ENCODE results near the gene MOSMO.
A peak's percentile ranks its signal among the peaks of the same experiment; 100 is the strongest.
"Not testable (repeated sequence)": the region's sequence is repeated elsewhere in the genome, so short reads cannot be mapped to it uniquely, and the experiment has no call there.

MOSMO gene

DNA sequence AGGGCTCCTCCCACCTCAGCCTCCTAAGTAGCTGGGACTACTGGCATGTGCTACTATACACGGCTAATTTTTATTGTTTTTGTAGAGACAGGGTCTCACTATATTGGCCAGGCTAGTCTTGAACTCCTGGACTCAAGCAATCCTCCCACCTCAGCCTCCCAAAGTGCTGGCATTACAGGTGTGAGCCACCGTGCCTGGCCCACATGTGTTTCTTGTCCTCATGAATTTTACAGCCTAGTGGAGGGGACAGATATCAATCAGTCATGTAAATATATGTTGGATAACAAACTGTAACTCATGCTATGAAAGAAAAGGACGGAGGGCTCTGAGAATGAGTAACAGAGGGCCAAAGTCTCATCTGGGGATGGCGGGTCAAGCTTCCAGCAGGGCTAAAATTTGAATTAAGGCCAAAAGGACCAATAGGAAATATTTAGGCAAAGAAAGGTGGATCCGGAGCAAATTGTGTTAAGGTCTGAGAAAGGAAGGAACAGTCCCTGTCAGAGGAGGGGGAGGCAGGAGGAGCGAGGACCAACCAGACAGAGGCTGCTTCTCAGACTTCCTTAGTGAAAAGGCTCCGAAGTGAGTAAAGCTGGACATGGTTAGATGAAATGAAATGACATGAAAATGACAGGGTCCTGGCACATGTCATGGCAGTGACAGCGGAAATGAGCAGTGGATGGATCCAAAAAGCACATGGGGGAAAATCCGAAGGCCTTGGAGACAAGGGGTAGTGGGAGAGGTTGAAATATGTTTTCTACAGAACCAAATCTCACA is 10.8 kb upstream of the MOSMO start:
- Mint-ChIP-seq H3K36me3 (ENCODE audit: low read depth) (no peaks in the 10 kb centered on the region), H3K4me3 (no peak overlapping the region), H3K9me3 (no peaks in the 10 kb centered on the region), H3K27ac (no peak overlapping the region), H3K27me3 (ENCODE audit: low read depth) (no peaks in the 10 kb centered on the region), H3K4me1 (peaks cover 8% of the 10 kb centered on the region)
- TF ChIP-seq, protein P1, sequence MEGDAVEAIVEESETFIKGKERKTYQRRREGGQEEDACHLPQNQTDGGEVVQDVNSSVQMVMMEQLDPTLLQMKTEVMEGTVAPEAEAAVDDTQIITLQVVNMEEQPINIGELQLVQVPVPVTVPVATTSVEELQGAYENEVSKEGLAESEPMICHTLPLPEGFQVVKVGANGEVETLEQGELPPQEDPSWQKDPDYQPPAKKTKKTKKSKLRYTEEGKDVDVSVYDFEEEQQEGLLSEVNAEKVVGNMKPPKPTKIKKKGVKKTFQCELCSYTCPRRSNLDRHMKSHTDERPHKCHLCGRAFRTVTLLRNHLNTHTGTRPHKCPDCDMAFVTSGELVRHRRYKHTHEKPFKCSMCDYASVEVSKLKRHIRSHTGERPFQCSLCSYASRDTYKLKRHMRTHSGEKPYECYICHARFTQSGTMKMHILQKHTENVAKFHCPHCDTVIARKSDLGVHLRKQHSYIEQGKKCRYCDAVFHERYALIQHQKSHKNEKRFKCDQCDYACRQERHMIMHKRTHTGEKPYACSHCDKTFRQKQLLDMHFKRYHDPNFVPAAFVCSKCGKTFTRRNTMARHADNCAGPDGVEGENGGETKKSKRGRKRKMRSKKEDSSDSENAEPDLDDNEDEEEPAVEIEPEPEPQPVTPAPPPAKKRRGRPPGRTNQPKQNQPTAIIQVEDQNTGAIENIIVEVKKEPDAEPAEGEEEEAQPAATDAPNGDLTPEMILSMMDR (IDR thresholded peaks at IDR 0.05; ENCODE audit: unreplicated experiment in 3 of 3), result no peak

DNA sequence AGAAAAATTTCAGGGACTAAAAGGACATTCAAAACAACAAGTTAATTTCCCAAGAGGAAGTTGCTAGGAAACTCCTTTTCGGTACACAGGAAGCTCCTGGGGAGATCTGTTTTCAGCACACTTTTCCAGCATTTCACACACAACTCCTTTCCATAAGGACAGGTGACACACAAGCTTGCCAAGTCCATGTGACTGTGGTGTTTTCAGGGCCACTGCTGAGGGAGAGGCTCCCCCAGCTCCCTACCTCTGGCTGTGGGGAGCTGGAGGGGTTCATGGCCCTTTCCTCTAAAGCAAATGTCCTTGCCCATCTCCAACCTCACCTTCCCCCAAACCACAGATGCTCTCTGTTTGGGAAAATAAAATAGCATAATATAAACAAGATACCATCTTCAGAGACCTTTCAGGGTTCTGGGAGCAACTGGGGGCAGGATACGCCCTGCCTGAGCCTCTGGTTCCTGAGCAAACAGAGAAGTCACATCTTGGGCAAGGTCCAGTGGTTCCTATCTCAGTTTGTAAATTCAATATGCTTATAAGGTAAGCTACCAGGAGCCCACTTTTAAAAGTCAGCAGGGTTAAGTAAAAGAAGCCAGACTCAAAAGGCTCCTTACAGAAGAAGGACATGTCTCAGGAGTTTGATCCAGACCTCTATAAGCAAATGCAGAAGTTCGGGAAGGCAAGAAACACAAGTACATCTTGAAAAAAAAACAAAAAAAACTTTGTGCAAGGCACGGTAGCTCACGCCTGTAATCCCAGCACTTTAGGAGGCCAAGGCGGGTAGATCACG is 10.0 kb upstream of the MOSMO start:
- TF ChIP-seq, protein P1 (IDR thresholded peaks at IDR 0.05; ENCODE audit: unreplicated experiment in 3 of 3), result no peak
- H3K4me3 Mint-ChIP-seq, result no peak overlapping the region
- peaks cover 8% of the 10 kb centered on the region for H3K4me1 Mint-ChIP-seq
- H3K9me3 Mint-ChIP-seq, result no peaks in the 10 kb centered on the region
- H3K36me3 Mint-ChIP-seq (ENCODE audit: low read depth), result no peaks in the 10 kb centered on the region
- H3K27me3 Mint-ChIP-seq (ENCODE audit: low read depth), result no peaks in the 10 kb centered on the region
- H3K27ac Mint-ChIP-seq, result no peak overlapping the region

DNA sequence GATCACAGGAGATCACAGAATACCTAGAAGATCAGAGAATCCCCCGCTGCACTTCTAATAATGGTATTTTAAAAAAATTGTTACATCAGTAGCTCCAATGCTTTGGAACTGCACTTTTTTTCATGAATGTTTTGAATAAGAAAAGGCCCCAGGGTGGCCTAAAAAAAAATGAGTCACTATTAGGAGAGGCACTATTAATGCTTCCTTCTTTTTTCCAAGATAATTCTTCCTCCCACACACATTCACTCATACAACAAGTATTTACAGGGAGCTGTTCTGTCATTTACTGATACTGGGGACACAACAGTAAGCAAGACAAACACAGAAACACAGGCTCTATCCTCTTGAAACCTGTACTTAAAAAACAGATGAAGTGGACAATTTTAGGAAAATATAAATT is 6.3 kb upstream of the MOSMO start:
- Mint-ChIP-seq H3K36me3 (ENCODE audit: low read depth) (no peaks in the 10 kb centered on the region), H3K4me3 (peak overlapping the region in 1 of 3 experiments; percentile 45), H3K4me1 (peaks cover 23% of the 10 kb centered on the region), H3K27me3 (ENCODE audit: low read depth) (peaks cover 15% of the 10 kb centered on the region), H3K9me3 (no peaks in the 10 kb centered on the region), H3K27ac (no peak overlapping the region)
- TF ChIP-seq, protein P1 (IDR thresholded peaks at IDR 0.05; ENCODE audit: unreplicated experiment in 3 of 3), result no peak

DNA sequence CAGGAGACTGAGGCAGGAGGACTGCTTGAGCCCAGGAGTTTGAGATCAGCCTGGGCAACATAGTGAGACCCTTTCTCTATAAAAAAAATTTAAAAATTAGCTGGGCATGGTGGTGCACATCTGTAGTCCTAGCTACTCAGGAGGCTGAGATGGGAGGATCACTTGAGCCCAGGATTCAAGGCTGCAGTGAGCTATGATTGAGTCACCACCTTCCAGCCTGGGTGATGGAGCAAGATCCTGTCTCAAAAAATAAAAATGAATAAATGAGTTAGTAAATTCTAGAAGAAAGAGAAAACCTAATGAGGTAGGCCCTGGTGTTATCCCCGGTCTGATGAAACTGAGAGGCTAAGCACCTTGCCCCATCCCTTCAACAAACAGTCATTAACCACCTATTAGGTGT is 5.9 kb upstream of the MOSMO start:
- not testable (repeated sequence) for H3K36me3 Mint-ChIP-seq (ENCODE audit: low read depth); H3K27ac Mint-ChIP-seq; H3K9me3 Mint-ChIP-seq; H3K4me3 Mint-ChIP-seq
- Mint-ChIP-seq H3K27me3 (ENCODE audit: low read depth) (peaks cover 15% of the 10 kb centered on the region), H3K4me1 (peaks cover 27% of the 10 kb centered on the region)

DNA sequence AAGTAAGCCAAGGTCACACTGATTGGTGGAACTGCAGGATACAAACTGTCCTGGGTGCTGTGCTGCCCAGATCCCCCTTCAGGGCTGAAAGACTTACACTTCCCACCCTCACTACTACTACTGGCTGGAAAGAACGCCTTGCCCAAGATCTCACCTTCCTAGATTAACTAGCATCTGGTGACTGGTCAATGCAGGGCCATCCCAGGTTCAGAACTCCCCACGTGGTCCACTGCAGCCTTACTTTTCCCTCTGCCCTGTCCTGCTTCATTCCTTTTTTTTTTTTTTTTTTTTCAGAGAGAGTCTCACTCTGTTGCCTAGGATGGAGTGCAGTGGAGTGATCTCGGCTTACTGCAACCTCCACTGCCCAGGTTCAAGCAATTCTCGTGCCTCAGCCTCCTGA is 4.7 kb upstream of the MOSMO start:
- TF ChIP-seq, protein P1 (IDR thresholded peaks at IDR 0.05; ENCODE audit: unreplicated experiment in 3 of 3), result no peak
- Mint-ChIP-seq H3K36me3 (ENCODE audit: low read depth) (no peaks in the 10 kb centered on the region), H3K27ac (no peak overlapping the region), H3K4me1 (peaks cover 33% of the 10 kb centered on the region), H3K27me3 (ENCODE audit: low read depth) (peaks cover 15% of the 10 kb centered on the region), H3K9me3 (no peaks in the 10 kb centered on the region), H3K4me3 (no peak overlapping the region)

DNA sequence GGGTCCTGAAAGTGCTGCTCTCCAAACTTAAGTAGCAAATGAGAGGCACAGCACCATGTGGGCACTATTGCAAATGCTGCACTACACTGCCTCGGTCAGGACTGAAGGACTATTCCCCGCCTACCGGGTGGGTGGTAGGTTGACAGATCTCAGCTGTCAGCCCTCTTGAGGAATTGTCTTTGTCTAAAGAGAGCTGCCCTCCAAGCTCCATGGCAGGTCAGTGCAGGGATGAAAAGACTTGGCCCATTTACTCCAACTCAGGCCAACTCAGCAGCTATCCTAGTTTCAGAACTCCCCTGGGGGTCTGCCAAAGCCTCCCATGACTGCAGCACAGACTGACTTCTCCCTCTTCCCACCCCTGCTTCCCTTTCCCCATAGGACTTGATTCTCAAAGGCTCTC is 3.6 kb upstream of the MOSMO start:
- Mint-ChIP-seq H3K4me3 (peak overlapping the region in 1 of 3 experiments; percentile 46), H3K27ac (no peak overlapping the region), H3K4me1 (peaks cover 41% of the 10 kb centered on the region), H3K9me3 (no peaks in the 10 kb centered on the region), H3K36me3 (ENCODE audit: low read depth) (no peaks in the 10 kb centered on the region), H3K27me3 (ENCODE audit: low read depth) (peaks cover 15% of the 10 kb centered on the region)
- TF ChIP-seq, protein P1 (IDR thresholded peaks at IDR 0.05; ENCODE audit: unreplicated experiment in 3 of 3), result no peak
